Measurements from ENCODE around the gene ZNF774. TPM values are rescaled to one million over a fixed set of nuclear protein-coding genes. Genes with fewer than 3 reads are reported as not detected.

ZNF774 gene
- total and polyA plus RNA-seq, 4 donors = 1.6 to 4.9 (median 2.2) TPM

DNA sequence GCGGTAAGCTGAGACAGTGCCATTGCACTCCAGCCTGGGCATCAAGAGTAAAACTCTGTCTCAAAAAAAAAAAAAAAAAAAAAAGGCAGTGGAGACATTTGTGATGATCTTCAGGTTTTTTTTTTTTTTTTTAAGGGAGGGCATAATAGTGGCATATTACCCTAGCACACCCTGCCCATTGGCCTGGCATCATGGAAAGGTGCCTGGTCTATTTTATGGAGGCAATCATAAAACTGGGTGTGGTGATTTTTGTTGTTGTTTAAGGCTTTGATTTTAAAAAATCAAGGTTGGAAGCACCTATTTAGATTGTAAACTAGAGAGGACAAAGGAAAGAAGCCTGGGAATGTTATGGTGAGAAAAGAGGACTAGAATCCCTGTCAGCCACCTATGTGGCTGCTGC, 42.0 kb downstream of the ZNF774 start:
- Histone ChIP-seq H3K27me3 (ENCODE audit: control insufficient read depth in 3 of 3, insufficient read depth in 3 of 3, low read length in 2 of 3) (no peaks in the 10 kb centered on the region), H3K4me1 (ENCODE audit: control insufficient read depth in 5 of 5, insufficient read depth in 5 of 5, low read length in 5 of 5) (peaks cover 9 to 43% (median 14%) of the 10 kb centered on the region in 5 donors), H3K9me3 (ENCODE audit: control insufficient read depth in 4 of 4, insufficient read depth in 3 of 4, low read length in 3 of 4) (no peaks in the 10 kb centered on the region), H3K4me3 (no peak overlapping the region), H3K36me3 (ENCODE audit: control insufficient read depth in 4 of 4, insufficient read depth in 4 of 4, low read length in 4 of 4) (peaks cover 0 to 11% (median 7%) of the 10 kb centered on the region in 4 donors), H3K27ac (ENCODE audit: low read depth in 1 of 2, low read length in 1 of 2) (peak overlapping the region in 1 of 2 donors; percentile 73), H3K9ac (ENCODE audit: insufficient read depth in 1 of 2, low read length in 2 of 2) (no peak overlapping the region)
- ATAC-seq (ENCODE audit: insufficient read depth, low FRiP score) = no peak
- TF ChIP-seq, protein P1, sequence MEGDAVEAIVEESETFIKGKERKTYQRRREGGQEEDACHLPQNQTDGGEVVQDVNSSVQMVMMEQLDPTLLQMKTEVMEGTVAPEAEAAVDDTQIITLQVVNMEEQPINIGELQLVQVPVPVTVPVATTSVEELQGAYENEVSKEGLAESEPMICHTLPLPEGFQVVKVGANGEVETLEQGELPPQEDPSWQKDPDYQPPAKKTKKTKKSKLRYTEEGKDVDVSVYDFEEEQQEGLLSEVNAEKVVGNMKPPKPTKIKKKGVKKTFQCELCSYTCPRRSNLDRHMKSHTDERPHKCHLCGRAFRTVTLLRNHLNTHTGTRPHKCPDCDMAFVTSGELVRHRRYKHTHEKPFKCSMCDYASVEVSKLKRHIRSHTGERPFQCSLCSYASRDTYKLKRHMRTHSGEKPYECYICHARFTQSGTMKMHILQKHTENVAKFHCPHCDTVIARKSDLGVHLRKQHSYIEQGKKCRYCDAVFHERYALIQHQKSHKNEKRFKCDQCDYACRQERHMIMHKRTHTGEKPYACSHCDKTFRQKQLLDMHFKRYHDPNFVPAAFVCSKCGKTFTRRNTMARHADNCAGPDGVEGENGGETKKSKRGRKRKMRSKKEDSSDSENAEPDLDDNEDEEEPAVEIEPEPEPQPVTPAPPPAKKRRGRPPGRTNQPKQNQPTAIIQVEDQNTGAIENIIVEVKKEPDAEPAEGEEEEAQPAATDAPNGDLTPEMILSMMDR (IDR thresholded peaks at IDR 0.05; ENCODE audit: control extremely low read depth, extremely low read depth) = no peak
- no peak for DNase-seq
- WGBS, 2 donors = 98 to 100% methylated on average over 1 of the region's 1 CpG

GRCh38 chr15:90394748-90395442, 42.8 kb downstream of the ZNF774 start:
- Histone ChIP-seq H3K27me3 (ENCODE audit: control insufficient read depth in 3 of 3, insufficient read depth in 3 of 3, low read length in 2 of 3) (no peaks in the 10 kb centered on the region), H3K9ac (ENCODE audit: insufficient read depth in 1 of 2, low read length in 2 of 2) (no peak overlapping the region), H3K36me3 (ENCODE audit: control insufficient read depth in 4 of 4, insufficient read depth in 4 of 4, low read length in 4 of 4) (peaks cover 0 to 10% (median 7%) of the 10 kb centered on the region in 4 donors), H3K4me1 (ENCODE audit: control insufficient read depth in 5 of 5, insufficient read depth in 5 of 5, low read length in 5 of 5) (peaks cover 4 to 38% (median 9%) of the 10 kb centered on the region in 5 donors), H3K27ac (ENCODE audit: low read depth in 1 of 2, low read length in 1 of 2) (peak overlapping the region in 1 of 2 donors; percentile 73), H3K9me3 (ENCODE audit: control insufficient read depth in 4 of 4, insufficient read depth in 3 of 4, low read length in 3 of 4) (no peaks in the 10 kb centered on the region), H3K4me3 (no peak overlapping the region)
- ATAC-seq (ENCODE audit: insufficient read depth, low FRiP score) (no peak), DNase-seq (peak in 1 of 3 donors; percentile 42)
- TF ChIP-seq, protein P1 (IDR thresholded peaks at IDR 0.05; ENCODE audit: control extremely low read depth, extremely low read depth) = no peak
- WGBS, 2 donors = 93 to 98% methylated on average over 12 of the region's 12 CpGs

DNA sequence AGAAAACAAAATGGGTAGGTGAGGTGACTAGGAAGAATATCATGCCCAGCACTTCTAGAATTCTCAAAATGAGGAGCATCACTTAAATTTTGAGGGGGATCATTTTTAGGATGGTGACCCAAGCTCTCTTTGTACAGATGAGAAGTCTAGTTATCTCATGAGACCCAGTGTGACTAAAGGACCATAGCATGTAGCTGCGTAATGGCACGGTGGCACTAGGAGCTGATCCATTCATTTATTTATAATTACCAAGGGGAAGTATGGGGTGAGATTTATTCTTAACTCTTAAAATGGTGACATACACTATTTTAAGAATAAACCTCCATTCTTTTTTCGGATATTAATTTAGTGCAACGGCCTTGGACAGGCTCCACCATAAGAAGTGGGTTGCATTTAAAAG, 44.2 kb downstream of the ZNF774 start:
- H3K36me3 ChIP-seq (ENCODE audit: control insufficient read depth in 4 of 4, insufficient read depth in 4 of 4, low read length in 4 of 4) = peaks cover 0 to 7% (median 3%) of the 10 kb centered on the region in 4 donors
- WGBS, 2 donors = 72 to 82% methylated on average over 4 of the region's 4 CpGs
- H3K4me1 ChIP-seq (ENCODE audit: control insufficient read depth in 5 of 5, insufficient read depth in 5 of 5, low read length in 5 of 5) = peaks cover 6 to 38% (median 8%) of the 10 kb centered on the region in 5 donors
- H3K27ac ChIP-seq (ENCODE audit: low read depth in 1 of 2, low read length in 1 of 2) = peak overlapping the region in 1 of 2 donors; percentile 43
- TF ChIP-seq, protein P1 (IDR thresholded peaks at IDR 0.05; ENCODE audit: control extremely low read depth, extremely low read depth) = no peak
- ATAC-seq (ENCODE audit: insufficient read depth, low FRiP score) = no peak
- H3K9me3 ChIP-seq (ENCODE audit: control insufficient read depth in 4 of 4, insufficient read depth in 3 of 4, low read length in 3 of 4) = no peaks in the 10 kb centered on the region
- no peaks in the 10 kb centered on the region for H3K27me3 ChIP-seq (ENCODE audit: control insufficient read depth in 3 of 3, insufficient read depth in 3 of 3, low read length in 2 of 3)
- no peak overlapping the region for H3K9ac ChIP-seq (ENCODE audit: insufficient read depth in 1 of 2, low read length in 2 of 2)
- DNase-seq = no peak
- no peak overlapping the region for H3K4me3 ChIP-seq

Measured in lung (tissue), 12 donors.